GM13976 (cell line): Measurements from ENCODE around the gene SUSD2.
A peak's percentile ranks its signal among the peaks of the same experiment; 100 is the strongest.

Experiments
- DNase-seq: peaks from one replicate; pipeline ENCODE4 v3.0.0; 2012; ENCODE audit warnings: low spot score
- CTCF ChIP-seq: IDR thresholded peaks from 2 replicates; pipeline ENCODE4 v1.5.1; 2012; ENCODE audit warnings: borderline replicate concordance, mild to moderate bottlenecking; ENCODE audit not compliant: insufficient read depth; ENCODE audit errors: extremely low read depth, missing control alignments, control extremely low read depth
- in situ Hi-C: fragments of 300-500 bp; cut with MboI; formaldehyde crosslinking; loops from one replicate; pipeline ENCODE4 v1.12.0; 2022; ENCODE audit warnings: low sequenced_read_pairs, mixed read lengths, inconsistent platforms; ENCODE audit not compliant: unreplicated experiment

The SUSD2 gene

GRCh38 chr22:24171822-24172221 is 9.5 kb upstream of the SUSD2 start:
- TF ChIP-seq CTCF, result no peak
- in situ Hi-C loops, result no loop called here
- DNase-seq, result no peak

GRCh38 chr22:24175160-24175808 is 6.0 kb upstream of the SUSD2 start:
- DNase-seq, result peak; percentile 87
- peak; percentile 82 for TF ChIP-seq CTCF
- in situ Hi-C loops, result no loop called here

- in situ Hi-C loops, result no loop called here
- no peak for DNase-seq
- TF ChIP-seq CTCF, result no peak
Observed at GRCh38 chr22:24176040-24176439, 5.2 kb upstream of the SUSD2 start.

GRCh38 chr22:24176630-24177029 is 4.7 kb upstream of the SUSD2 start:
- in situ Hi-C loops, result no loop called here
- no peak for TF ChIP-seq CTCF
- DNase-seq, result no peak

GRCh38 chr22:24177045-24177444 is 4.2 kb upstream of the SUSD2 start:
- TF ChIP-seq CTCF, result no peak
- in situ Hi-C loops, result no loop called here
- DNase-seq, result no peak

GRCh38 chr22:24177456-24177855 is 3.8 kb upstream of the SUSD2 start:
- in situ Hi-C loops, result no loop called here
- no peak for TF ChIP-seq CTCF
- no peak for DNase-seq

GRCh38 chr22:24178021-24178431 is 3.3 kb upstream of the SUSD2 start:
- in situ Hi-C loops, result no loop called here
- TF ChIP-seq CTCF, result no peak
- DNase-seq, result no peak
